Measurements from ENCODE around the gene GLP2R. TPM values are rescaled to one million over a fixed set of nuclear protein-coding genes. Genes with fewer than 3 reads are reported as not detected.

GLP2R gene
- total and polyA plus RNA-seq, 2 of the 8 experiments (the other 6 are each of a cell fraction or from before 2014, with no cell fraction given) = not detected

GRCh38 chr17:9780552-9780951 is 45.2 kb upstream of the GLP2R start:
- no peak overlapping the region for H2BK120ac ChIP-seq (replicated peaks; ENCODE audit: low read depth, low read length)
- H3K4me3 ChIP-seq (ENCODE audit: extremely low read depth in 1 of 4, insufficient read depth in 2 of 4, low read depth in 3 of 4, low read length in 4 of 4) = no peak overlapping the region
- no peaks in the 10 kb centered on the region for H3K36me3 ChIP-seq (ENCODE audit: control insufficient read depth in 2 of 4, insufficient read depth in 4 of 4, low read length in 3 of 4)
- POLR2A ChIA-PET (ENCODE audit: partially characterized antibody) = no interaction called here
- no peak overlapping the region for H4K91ac ChIP-seq (replicated peaks; ENCODE audit: insufficient read length, low read length)
- no peak overlapping the region for H3K18ac ChIP-seq (ENCODE audit: extremely low read depth, low read length)
- H4K20me1 ChIP-seq (replicated peaks in 1 of 2; ENCODE audit: control insufficient read depth in 1 of 2, insufficient read depth in 2 of 2, low read length in 2 of 2) = no peaks in the 10 kb centered on the region
- H2AFZ ChIP-seq (ENCODE audit: low read length) = no peak overlapping the region
- H3K27ac ChIP-seq (ENCODE audit: low read depth, low read length) = no peak overlapping the region
- H3K79me2 ChIP-seq (ENCODE audit: control insufficient read depth in 1 of 2, insufficient read depth in 2 of 2, low read length in 2 of 2) = no peaks in the 10 kb centered on the region
- no peaks in the 10 kb centered on the region for H3K9me3 ChIP-seq (ENCODE audit: insufficient read depth in 2 of 2, low read depth in 1 of 2, low read length in 1 of 2)
- no peak overlapping the region for H3K56ac ChIP-seq (replicated peaks; ENCODE audit: insufficient read length, low read depth, low read length)
- TF ChIP-seq TBP (IDR thresholded peaks at IDR 0.05; ENCODE audit: low read depth, low read length) (no peak), GTF2F1 (IDR thresholded peaks at IDR 0.05; ENCODE audit: borderline replicate concordance, low read depth, low read length) (no peak), NANOG (IDR thresholded peaks at IDR 0.05; ENCODE audit: insufficient read depth, low read depth, low read length, poor library complexity, severe bottlenecking) (no peak), ATF2 (IDR thresholded peaks at IDR 0.05; ENCODE audit: low read length) (no peak), TAF1 (IDR thresholded peaks at IDR 0.05; ENCODE audit: low read depth, low read length) (no peak), SIN3A (conservative IDR thresholded peaks at IDR 0.05 in 1 of 2, IDR thresholded peaks at IDR 0.05 in 1 of 2; ENCODE audit: low read depth in 1 of 2, low read length in 2 of 2) (no peak), CEBPB (IDR thresholded peaks at IDR 0.05; ENCODE audit: low read depth, low read length) (no peak), SRF (IDR thresholded peaks at IDR 0.05; ENCODE audit: low read depth, low read length) (no peak), TEAD4 (IDR thresholded peaks at IDR 0.05; ENCODE audit: low read depth, low read length) (no peak)
- no peaks in the 10 kb centered on the region for H3K4me1 ChIP-seq (replicated peaks in 1 of 4; ENCODE audit: control insufficient read depth in 3 of 4, insufficient read depth in 4 of 4, low read length in 3 of 4)
- H3K4me2 ChIP-seq (ENCODE audit: insufficient read depth in 1 of 2, low read depth in 2 of 2, low read length in 2 of 2) = no peak overlapping the region
- no peak overlapping the region for H4K8ac ChIP-seq (ENCODE audit: extremely low read depth, insufficient read depth, low read length)
- no peak overlapping the region for H2BK5ac ChIP-seq (ENCODE audit: low read depth, low read length)
- DNase-seq (ENCODE audit: low read depth in 1 of 2, low spot score in 2 of 2) (no peak), FAIRE-seq (no peak)
- no peak overlapping the region for H2BK12ac ChIP-seq (ENCODE audit: low read depth, low read length)
- no peak overlapping the region for H3K14ac ChIP-seq (ENCODE audit: insufficient read length)
- 89% methylated on average over 3 of the region's 3 CpGs; no CpG with 5 or more reads in 1 of the 2 experiments for WGBS, 2 experiments (ENCODE audit: extremely low coverage in 1 of 2, insufficient coverage in 1 of 2, insufficient read length in 1 of 2, insufficient replicate concordance in 2 of 2, low coverage in 1 of 2, low lambda C conversion rate in 2 of 2, missing lambda C conversion rate in 1 of 2)
- no peaks in the 10 kb centered on the region for H3K23me2 ChIP-seq (ENCODE audit: low read depth, low read length)
- H2AK5ac ChIP-seq (ENCODE audit: low read depth, low read length) = no peak overlapping the region
- H2BK15ac ChIP-seq (ENCODE audit: low read length) = no peak overlapping the region
- no peaks in the 10 kb centered on the region for H3K79me1 ChIP-seq (ENCODE audit: low read depth, low read length)
- no peak overlapping the region for H3K9ac ChIP-seq (replicated peaks in 1 of 4; ENCODE audit: extremely low read depth in 1 of 4, low read depth in 3 of 4, low read length in 3 of 4)
- CTCF ChIA-PET (ENCODE audit: partially characterized antibody) = interaction anchor here (1.9 kb wide), 1 partner anchor 12 kb away, joined by 9 read pairs; no protein-coding TSS in a partner anchor
- H4K5ac ChIP-seq (ENCODE audit: insufficient read length, low read depth, low read length) = no peak overlapping the region
- no peak overlapping the region for H3K23ac ChIP-seq (ENCODE audit: insufficient read length)
- no peak overlapping the region for H3K4ac ChIP-seq (replicated peaks; ENCODE audit: insufficient read length, low read depth, low read length)
- H2BK20ac ChIP-seq (ENCODE audit: low read length) = no peak overlapping the region
- H3K27me3 ChIP-seq (replicated peaks in 1 of 4; ENCODE audit: control insufficient read depth in 3 of 4, extremely low read depth in 1 of 4, insufficient read depth in 3 of 4, low read length in 3 of 4) = no peaks in the 10 kb centered on the region

Measured in H1 (cell line).